Endothelial cell of umbilical vein (primary cell): ENCODE measurements around the gene KCNQ5. TPM values are rescaled to one million over a fixed set of nuclear protein-coding genes. Genes with fewer than 3 reads are reported as not detected.

Experiments
- BruUV-seq: library from RNA; stranded (reverse); fragments of 400-500 nt; replicated peaks from 2 replicates; lab custom pipeline; 2021; lab: Mats Ljungman, UMichigan
- CTCF ChIA-PET: fragments of 300-600, 350-600 bp; sonication (Branson Sonifier 250); formaldehyde crosslinking; loops from one replicate; lab custom pipeline; 2021; ENCODE audit warnings: antibody characterized with exemption, inconsistent platforms; lab: Charles Lee
- POLR2A ChIA-PET: fragments of 300-600, 350-600 bp; sonication (Branson Sonifier 250); formaldehyde crosslinking; loops from one replicate; lab custom pipeline; 2021; ENCODE audit warnings: antibody characterized with exemption, inconsistent platforms; lab: Charles Lee
- DNase-seq: peaks from one replicate; pipeline ENCODE4 v3.0.0-alpha.2; 2011; ENCODE audit warnings: low read depth, low spot score
- FAIRE-seq: peaks from 2 replicates; lab custom pipeline; 2011; peaks lifted over from hg19 to GRCh38; lab: Jason Lieb, UNC
- H2AFZ ChIP-seq: 2 replicates; pipeline ENCODE4 v1.6.0; 2012; ENCODE audit warnings: low read depth, low read length, control low read depth, inconsistent platforms
- H3K27ac ChIP-seq: 2 replicates; pipeline ENCODE4 v1.5.1; 2011; ENCODE audit warnings: low read depth, mild to moderate bottlenecking, control low read depth, low read length, moderate library complexity; ENCODE audit not compliant: insufficient read depth
- H3K27me3 ChIP-seq, 2 experiments: 2 replicates each; pipeline versions ENCODE4 v1.6.0 to v1.6.1; 2011; ENCODE audit warnings: low read length in 2 of 2, mixed read lengths in 1 of 2; ENCODE audit not compliant: control insufficient read depth in 2 of 2, insufficient read depth in 2 of 2
- H3K36me3 ChIP-seq, 2 experiments: 2 replicates in 1 of 2; 3 replicates in 1 of 2; pipeline ENCODE4 v1.5.1; 2011; ENCODE audit warnings: low read length in 2 of 2, mild to moderate bottlenecking in 1 of 2, moderate library complexity in 1 of 2; ENCODE audit not compliant: control insufficient read depth in 2 of 2, insufficient read depth in 2 of 2; ENCODE audit errors: extremely low read depth in 1 of 2
- H3K4me1 ChIP-seq: 3 replicates; pipeline ENCODE4 v1.5.1; 2011; ENCODE audit warnings: mild to moderate bottlenecking, low read length; ENCODE audit not compliant: control insufficient read depth, insufficient read depth; ENCODE audit errors: extremely low read depth
- H3K4me2 ChIP-seq: 2 replicates; pipeline ENCODE4 v1.6.1; 2011; ENCODE audit warnings: low read length, control low read depth, mixed read lengths; ENCODE audit not compliant: insufficient read depth
- H3K4me3 ChIP-seq, 3 experiments: fragments of 200-600 bp in 1 of 3; sonication (generic), shearing (Covaris generic) in 1 of 3; replicated peaks in 1 of 3; 2 replicates each; pipeline ENCODE4 v1.5.1; 2011 to 2016; ENCODE audit warnings: control low read depth in 3 of 3, low read length in 3 of 3, mild to moderate bottlenecking in 2 of 3, inconsistent platforms in 1 of 3, low read depth in 1 of 3, moderate library complexity in 1 of 3; ENCODE audit not compliant: insufficient read depth in 1 of 3
- H3K79me2 ChIP-seq: 2 replicates; pipeline ENCODE4 v1.6.0; 2012; ENCODE audit warnings: low read length, inconsistent platforms; ENCODE audit not compliant: control insufficient read depth, insufficient read depth
- H3K9ac ChIP-seq: replicated peaks from 2 replicates; pipeline ENCODE3; 2011; ENCODE audit warnings: low read length, control low read depth; ENCODE audit not compliant: insufficient read depth; ENCODE audit errors: extremely low read depth
- H3K9me1 ChIP-seq: replicated peaks from 3 replicates; pipeline ENCODE4 v1.6.0; 2011; ENCODE audit warnings: mild to moderate bottlenecking, low read length; ENCODE audit not compliant: control insufficient read depth, insufficient read depth; ENCODE audit errors: extremely low read depth
- H3K9me3 ChIP-seq: replicated peaks from 2 replicates; pipeline ENCODE4 v1.5.1; 2012; ENCODE audit warnings: low read length, inconsistent platforms; ENCODE audit not compliant: control insufficient read depth, insufficient read depth
- H4K20me1 ChIP-seq: replicated peaks from 2 replicates; pipeline ENCODE3; 2011; ENCODE audit warnings: mild to moderate bottlenecking, low read length; ENCODE audit not compliant: control insufficient read depth, insufficient read depth; ENCODE audit errors: extremely low read depth
- GATA2 ChIP-seq: IDR thresholded peaks from 2 replicates; pipeline ENCODE4 v1.7.0; 2011; ENCODE audit warnings: low read depth, mild to moderate bottlenecking, moderate library complexity, mixed read lengths, low read length; ENCODE audit not compliant: insufficient read length, insufficient read depth
- JUN ChIP-seq: IDR thresholded peaks from 2 replicates; pipeline ENCODE4 v1.6.1; 2011; ENCODE audit warnings: borderline replicate concordance, low read depth; ENCODE audit not compliant: insufficient read length, insufficient read depth
- MAX ChIP-seq: IDR thresholded peaks from 2 replicates; pipeline ENCODE4 v1.6.1; 2011; ENCODE audit not compliant: insufficient read depth, insufficient read length
- POLR2A ChIP-seq: IDR thresholded peaks from 2 replicates; pipeline ENCODE4 v1.6.1; 2012; ENCODE audit warnings: low read depth, mild to moderate bottlenecking, control low read depth, low read length
- dilution Hi-C: fragments of 300-500 bp; cut with MboI; formaldehyde crosslinking; loops from one replicate; pipeline ENCODE4 v1.15.0; 2019; ENCODE audit warnings: low sequenced_read_pairs; ENCODE audit not compliant: extremely low pct_ligation_motif_present
- intact Hi-C: fragments of 100-400 bp; cut with micrococcal nuclease; formaldehyde crosslinking; loops from one replicate; pipeline ENCODE4 v1.10.0; 2022
- polyA plus RNA-seq, 4 experiments: library from polyadenylated mRNA; depleted of rRNA in 3 of 4; stranded (reverse) in 3 of 4; unstranded in 1 of 4; fragments of >200 nt; gene quantifications; 2 replicates each; pipeline versions ENCODE4 v1.2.1 to v1.2.3, GENCODE V29; 2011 to 2012; ENCODE audit warnings: missing spikeins in 1 of 4
- total RNA-seq: library from RNA; stranded (reverse); gene quantifications from 2 replicates; pipeline ENCODE4 v1.2.3, GENCODE V29; 2021

KCNQ5 gene
- total and polyA plus RNA-seq, 2 donors (not counting 3 experiments of a cell fraction or from before 2014, with no cell fraction given) = 0.22 TPM; not detected in 1

DNA sequence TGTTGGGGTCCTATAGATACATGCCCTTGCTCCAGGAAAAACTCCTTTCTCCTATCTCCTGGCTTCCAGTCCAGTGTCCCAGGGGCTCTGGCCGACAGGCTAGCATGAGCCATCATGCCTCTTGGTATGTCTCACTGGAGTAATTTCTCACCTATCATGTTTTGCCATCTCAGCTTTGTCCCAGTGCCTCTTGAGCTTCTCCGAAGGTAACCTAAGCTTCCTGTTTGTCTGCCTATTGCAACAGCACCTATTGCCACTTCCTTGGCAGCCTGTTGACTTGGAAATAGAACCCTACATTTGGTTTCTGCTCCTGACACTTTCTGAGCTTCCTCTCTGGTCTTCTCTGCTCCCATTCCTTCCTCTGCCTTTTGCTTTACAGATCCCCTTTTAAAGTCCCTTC, 197.7 kb downstream of the KCNQ5 start:
- H4K20me1 ChIP-seq = no peaks in the 10 kb centered on the region
- H2AFZ ChIP-seq = no peak overlapping the region
- H3K4me1 ChIP-seq = no peaks in the 10 kb centered on the region
- no peak overlapping the region for H3K4me3 ChIP-seq
- H3K79me2 ChIP-seq = no peaks in the 10 kb centered on the region
- no peak overlapping the region for H3K9ac ChIP-seq
- no peaks in the 10 kb centered on the region for H3K9me3 ChIP-seq
- H3K27ac ChIP-seq = no peak overlapping the region
- H3K36me3 ChIP-seq = no peaks in the 10 kb centered on the region
- POLR2A ChIA-PET = no interaction called here
- DNase-seq (no peak), FAIRE-seq (no peak)
- dilution Hi-C loops (no loop called here), intact Hi-C loops (no loop called here)
- H3K27me3 ChIP-seq = no peaks in the 10 kb centered on the region
- TF ChIP-seq MAX = no peak
- TF ChIP-seq GATA2 = no peak
- CTCF ChIA-PET = no interaction called here
- no peaks in the 10 kb centered on the region for H3K9me1 ChIP-seq
- no peak overlapping the region for H3K4me2 ChIP-seq
- BruUV-seq = no TSS peak

- Histone ChIP-seq H3K9ac (no peak overlapping the region), H3K79me2 (no peaks in the 10 kb centered on the region), H3K27ac (no peak overlapping the region), H3K27me3 (no peaks in the 10 kb centered on the region), H3K4me3 (no peak overlapping the region), H3K4me1 (no peaks in the 10 kb centered on the region), H4K20me1 (no peaks in the 10 kb centered on the region), H3K9me1 (no peaks in the 10 kb centered on the region), H2AFZ (no peak overlapping the region), H3K4me2 (no peak overlapping the region), H3K36me3 (no peaks in the 10 kb centered on the region), H3K9me3 (no peaks in the 10 kb centered on the region)
- intact Hi-C loops (no loop called here), dilution Hi-C loops (no loop called here)
- TF ChIP-seq JUN (peak; percentile 29), POLR2A (no peak)
- FAIRE-seq (no peak), DNase-seq (no peak)
- ChIA-PET CTCF (no interaction called here), POLR2A (no interaction called here)
- no TSS peak for BruUV-seq
Observed at GRCh38 chr6:72820153-72820552, 198.3 kb downstream of the KCNQ5 start.
